ENCODE results near the gene AASDH. TPM values are rescaled to one million over a fixed set of nuclear protein-coding genes. Genes with fewer than 3 reads are reported as not detected.
A peak's percentile ranks its signal among the peaks of the same experiment; 100 is the strongest.

The AASDH gene
- total RNA-seq, result 10.7 and 10.9 TPM in 2 replicates
- polyA plus RNA-seq (2012), result 3.3 TPM

- peak; percentile 94 for DNase-seq (ENCODE audit: low read depth)
Measured at GRCh38 chr4:56387023-56388001, at the start of gene AASDH. Gene AASDH, minus strand, starts transcription at chr4:56387491. Its CDS starts 3,192 bp downstream, at chr4:56384299.

GRCh38 chr4:56435140-56435926, 48.0 kb upstream of the AASDH start, which contains the start of gene PPAT:
Gene PPAT, minus strand, starts transcription at chr4:56435615. Its CDS starts 138 bp downstream, at chr4:56435477.
- DNase-seq (ENCODE audit: low read depth), result peak; percentile 97

GRCh38 chr4:56434599-56435139, 47.4 kb upstream of the AASDH start:
- peak; percentile 54 for DNase-seq (ENCODE audit: low read depth)

- DNase-seq (ENCODE audit: low read depth), result no peak
Measured at GRCh38 chr4:56433280-56433679, 46.0 kb upstream of the AASDH start.

GRCh38 chr4:56430203-56430602, 42.9 kb upstream of the AASDH start:
- no peak for DNase-seq (ENCODE audit: low read depth)

DNA sequence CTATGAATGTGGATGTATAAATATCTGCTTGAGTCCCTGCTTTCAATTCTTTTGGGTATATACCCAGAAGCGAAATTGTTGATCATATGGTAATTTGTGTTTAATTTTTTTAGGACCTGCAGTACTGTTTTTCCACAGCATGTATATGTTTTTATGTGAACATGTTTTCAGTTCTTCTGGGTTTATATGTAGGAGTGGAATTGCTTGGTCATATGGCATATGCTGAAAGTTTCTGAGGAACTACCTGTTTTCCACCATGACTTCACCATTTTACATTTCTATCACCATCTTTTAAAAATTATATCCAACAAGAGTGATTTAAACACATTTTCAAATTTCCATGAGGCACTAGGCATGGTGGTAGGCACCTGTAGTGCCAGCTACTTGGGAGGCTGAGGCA, 39.9 kb upstream of the AASDH start:
- no peak for DNase-seq (ENCODE audit: low read depth)

- no peak for DNase-seq (ENCODE audit: low read depth)
Measured at GRCh38 chr4:56426273-56426672, 39.0 kb upstream of the AASDH start.

DNA sequence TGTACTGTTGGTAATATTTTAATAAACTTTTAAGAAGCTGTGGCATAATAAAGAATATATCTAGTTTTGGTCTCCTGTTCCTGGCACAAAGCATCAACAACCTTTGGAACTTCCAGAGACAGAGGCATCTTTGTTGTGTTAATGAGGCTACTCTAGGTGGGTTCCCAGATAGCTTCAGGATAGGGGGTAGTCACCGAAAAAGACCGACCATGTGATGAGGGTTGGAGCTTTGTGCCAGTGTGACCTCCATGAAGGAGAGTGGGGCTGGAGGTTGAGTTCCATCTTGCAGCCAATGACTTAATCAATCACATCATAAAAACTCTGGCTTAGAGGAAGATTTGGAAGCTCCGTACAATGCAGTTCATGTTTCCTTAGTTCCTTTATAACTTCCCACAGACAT, 38.2 kb upstream of the AASDH start:
- DNase-seq (ENCODE audit: low read depth), result no peak

DNA sequence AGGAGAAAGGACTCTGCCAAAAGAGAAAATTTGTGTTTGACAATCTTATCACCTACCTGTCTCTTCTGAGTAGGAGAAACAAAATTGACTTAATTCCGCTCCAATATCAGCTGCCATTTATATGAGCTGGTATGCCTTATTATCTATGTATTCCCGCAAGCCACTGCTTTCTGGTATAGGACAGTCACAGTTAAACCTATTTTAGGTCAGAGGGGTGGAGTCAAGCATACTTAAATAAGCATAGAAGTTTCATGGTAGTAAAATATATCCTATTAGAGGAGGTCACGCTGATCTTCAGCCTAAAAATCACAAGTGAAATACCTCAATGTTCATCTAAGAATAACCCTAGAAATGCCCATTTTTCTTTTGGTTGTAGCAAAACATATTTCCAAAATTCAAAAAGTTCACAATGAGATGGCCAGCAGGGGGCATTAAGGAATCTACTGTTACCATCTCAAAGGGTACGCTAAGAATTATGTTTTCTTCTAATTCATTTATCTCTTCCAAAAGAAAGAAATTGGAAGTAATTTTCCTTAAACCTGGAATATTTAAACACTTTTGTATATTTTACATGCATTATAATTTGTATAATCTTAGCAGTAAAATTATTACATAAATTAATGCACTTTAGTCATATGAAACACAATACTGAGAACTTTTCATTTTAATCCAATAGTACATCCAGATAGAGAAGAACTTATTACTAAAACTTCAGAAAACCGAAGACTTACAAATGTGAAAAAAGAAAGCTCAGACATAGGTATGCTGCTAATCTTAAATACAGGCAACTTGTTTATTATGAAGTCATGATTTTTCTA, 37.6 kb upstream of the AASDH start:
- peak; percentile 49 for DNase-seq (ENCODE audit: low read depth)

- no peak for DNase-seq (ENCODE audit: low read depth)
Measured at GRCh38 chr4:56424176-56424575, 36.9 kb upstream of the AASDH start.

DNA sequence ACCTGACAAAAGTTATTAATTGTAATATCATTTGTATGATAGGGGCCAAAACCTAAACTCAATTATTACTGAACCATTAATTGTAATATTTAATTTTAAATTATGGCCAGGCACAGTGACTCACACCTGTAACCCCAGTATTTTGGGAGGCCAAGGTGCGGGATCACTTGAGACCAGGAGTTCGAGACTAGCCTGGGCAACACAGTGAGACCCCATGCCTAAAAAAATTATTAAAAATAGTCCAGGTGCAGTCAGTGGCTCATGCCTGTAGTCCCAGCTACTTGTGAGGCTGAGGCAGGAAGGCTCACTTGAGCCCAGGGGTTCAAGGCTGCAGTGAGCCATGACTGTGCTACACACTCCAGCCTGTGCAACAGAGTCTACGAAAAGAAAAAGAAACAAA, 30.1 kb upstream of the AASDH start:
- DNase-seq (ENCODE audit: low read depth), result no peak

DNA sequence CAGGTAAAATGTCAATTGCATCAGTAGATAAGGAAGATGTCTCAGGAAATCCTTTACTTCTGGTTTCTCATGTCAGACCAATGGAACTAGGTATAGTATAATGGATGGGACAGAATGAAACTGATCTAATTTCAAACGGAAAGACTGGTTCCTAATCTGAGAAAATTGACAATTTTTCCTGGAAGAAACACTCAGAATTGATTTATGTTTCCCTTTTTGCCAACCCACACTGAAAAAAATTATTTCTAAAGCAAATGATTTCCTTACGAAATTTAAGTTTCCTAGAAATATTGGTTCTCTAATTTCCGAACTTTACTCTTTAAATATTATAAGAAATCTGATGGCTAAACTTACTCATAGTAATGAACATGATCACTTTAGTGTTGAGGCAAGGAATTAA, 29.1 kb upstream of the AASDH start:
- no peak for DNase-seq (ENCODE audit: low read depth)

DNA sequence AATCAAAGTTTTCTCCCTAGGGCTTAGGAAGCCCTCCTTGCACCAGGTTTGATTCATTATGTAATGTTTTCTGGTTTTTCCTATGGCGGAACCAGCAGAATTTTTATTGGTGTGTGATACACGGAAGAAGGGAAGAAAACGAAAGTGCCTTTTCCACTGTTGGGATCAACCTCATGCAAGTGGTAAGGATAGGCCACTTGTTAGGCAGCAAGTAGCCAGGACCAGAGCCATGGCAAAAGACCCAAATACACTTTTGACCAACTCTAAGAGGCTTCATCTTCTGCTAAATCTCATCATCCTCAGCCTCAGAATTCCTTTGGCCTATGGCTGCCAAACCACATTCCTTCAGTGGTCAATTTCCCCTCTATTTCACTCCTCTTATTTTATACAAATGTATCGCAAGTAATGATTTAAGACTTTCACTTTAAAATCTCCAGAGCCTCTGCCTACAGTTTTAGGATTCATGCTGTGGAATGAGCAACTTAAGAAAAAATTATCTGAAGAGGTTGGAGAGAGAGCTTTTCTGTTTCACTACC, 26.9 kb upstream of the AASDH start:
- DNase-seq (ENCODE audit: low read depth), result no peak

DNA sequence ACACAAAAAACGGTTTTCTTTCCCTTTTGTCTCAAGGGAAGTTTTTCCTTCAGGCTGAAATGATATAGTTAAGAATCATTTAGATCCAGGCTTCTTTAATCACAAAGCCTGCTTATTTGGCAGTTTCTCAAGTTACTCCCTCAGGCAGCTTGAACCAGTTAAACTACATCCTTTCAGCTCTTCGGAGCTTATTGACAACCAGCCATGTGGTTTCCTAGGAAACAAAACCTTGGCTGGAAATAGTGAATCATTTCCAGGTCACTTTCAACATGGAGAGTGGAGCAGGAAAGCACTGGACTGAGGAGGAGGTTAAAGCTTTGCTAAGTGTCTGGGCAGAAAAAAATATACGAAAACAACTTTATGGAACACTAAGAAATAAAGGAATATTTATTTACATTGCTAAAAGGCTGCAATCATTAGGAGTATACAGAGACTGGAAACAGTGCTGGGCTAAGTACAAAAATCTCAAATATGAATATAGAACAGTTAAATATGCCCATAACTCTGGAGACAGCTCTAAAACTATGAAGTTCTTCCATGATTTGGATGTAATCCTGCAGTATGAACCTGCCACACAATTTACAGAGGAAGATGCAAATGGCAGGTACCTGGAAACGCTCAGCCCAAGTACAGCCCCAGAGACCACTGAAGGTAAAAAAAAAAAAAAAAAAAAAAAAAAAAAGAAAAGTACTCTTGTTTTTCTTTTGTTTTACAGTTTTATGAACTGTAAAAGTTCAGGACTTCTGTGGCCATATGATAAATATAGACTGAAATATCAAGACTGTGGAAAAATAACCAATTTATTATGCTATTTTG, 23.2 kb upstream of the AASDH start:
- DNase-seq (ENCODE audit: low read depth), result peak; percentile 93

DNA sequence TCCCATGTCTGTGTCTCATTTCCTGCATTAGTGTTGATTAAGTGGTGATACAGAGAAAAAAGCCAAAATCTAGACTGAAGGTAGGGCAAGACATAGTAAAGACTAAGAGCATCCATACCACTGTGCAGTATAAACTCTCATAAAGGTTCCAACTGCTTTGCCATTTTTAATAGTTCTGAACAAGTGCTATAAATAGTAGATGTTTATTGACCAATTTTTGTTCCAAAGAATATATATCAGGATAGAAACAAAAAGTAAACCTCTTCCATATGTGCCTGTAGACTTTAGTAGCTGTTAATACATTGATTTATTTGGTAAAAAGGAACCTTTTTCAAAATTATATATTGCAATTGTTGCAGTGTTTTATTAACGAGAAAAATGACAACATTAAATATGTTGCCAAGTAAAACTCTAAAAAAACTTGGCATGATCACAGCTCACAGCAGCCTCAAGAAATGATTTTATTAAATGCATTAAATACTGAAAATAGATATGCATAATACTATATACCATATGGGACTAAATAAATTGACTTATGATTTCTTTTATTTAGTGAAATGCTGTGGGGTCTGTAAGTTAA, 22.3 kb upstream of the AASDH start:
- DNase-seq (ENCODE audit: low read depth), result no peak

DNA sequence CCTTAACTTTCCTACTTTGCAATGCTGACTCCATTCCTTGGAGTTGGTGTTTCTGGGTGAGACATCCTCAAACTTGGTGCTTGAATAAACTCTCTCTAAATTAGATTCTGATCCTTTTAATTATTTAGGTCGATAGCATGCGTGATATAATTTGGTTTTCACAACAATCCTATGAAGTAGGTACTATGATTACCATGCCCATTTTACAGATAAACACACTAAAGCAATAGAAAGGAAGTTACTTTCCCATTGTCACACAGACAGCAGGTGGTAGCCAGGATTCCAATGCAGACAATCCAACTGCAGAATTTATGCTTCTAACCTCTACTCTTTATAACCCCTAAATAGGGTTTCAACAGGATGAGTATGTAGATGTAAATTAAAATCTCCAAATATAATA, 21.7 kb upstream of the AASDH start:
- no peak for DNase-seq (ENCODE audit: low read depth)

- no peak for DNase-seq (ENCODE audit: low read depth)
Measured at GRCh38 chr4:56406151-56406550, 18.9 kb upstream of the AASDH start.

DNA sequence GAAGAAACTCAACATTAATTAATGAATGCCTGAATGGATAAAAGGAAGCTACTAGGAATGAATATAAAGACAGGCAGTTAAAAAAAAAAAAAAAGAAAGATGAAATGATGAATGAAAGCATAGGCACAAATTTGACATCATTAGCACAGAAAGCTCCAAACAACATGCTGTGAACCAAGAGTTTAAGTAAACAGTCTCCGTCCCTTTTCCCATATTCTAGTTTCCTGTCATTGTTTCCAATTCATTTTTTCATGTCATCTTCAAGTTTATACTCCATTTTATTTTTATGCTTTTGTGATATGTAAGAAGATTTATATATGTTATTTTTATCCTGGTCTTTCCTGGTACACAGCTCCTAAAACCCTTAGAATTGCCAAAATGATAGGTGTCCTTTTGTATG, 17.7 kb upstream of the AASDH start:
- no peak for DNase-seq (ENCODE audit: low read depth)

- DNase-seq (ENCODE audit: low read depth), result no peak
Measured at GRCh38 chr4:56400560-56400959, 13.3 kb upstream of the AASDH start.
